Natural killer cell (primary cell): Measurements from ENCODE around the gene ARL5B. TPM values are rescaled to one million over a fixed set of nuclear protein-coding genes. Genes with fewer than 3 reads are reported as not detected.
A peak's percentile ranks its signal among the peaks of the same experiment; 100 is the strongest.

Experiments
- ATAC-seq, 3 donors: fragments of 150-1000 bp in 2 of 3; fragments of 200-7000 bp in 1 of 3; cut with Tn5 transposase; 1 replicate in 1 of 3; 2 replicates in 2 of 3; pipeline ENCODE4 v1.10.0; 2021; ENCODE audit warnings: mild to moderate bottlenecking in 2 of 3, moderate library complexity in 2 of 3
- DNase-seq, 2 donors: peaks; one replicate each; pipeline versions ENCODE4 v3.0.0 to v3.0.0-alpha.2; 2013 to 2021; ENCODE audit warnings: mixed read lengths in 1 of 2
- H3K27ac ChIP-seq: one replicate; pipeline ENCODE4 v1.5.1; 2013; ENCODE audit warnings: mild to moderate bottlenecking, low read length
- H3K27me3 ChIP-seq: one replicate; pipeline ENCODE4 v1.6.1; 2013; ENCODE audit warnings: low read length; ENCODE audit not compliant: control insufficient read depth, insufficient read depth
- H3K36me3 ChIP-seq: one replicate; pipeline ENCODE4 v1.6.1; 2013; ENCODE audit warnings: low read length; ENCODE audit not compliant: control insufficient read depth, insufficient read depth
- H3K4me1 ChIP-seq: one replicate; pipeline ENCODE4 v1.6.1; 2013; ENCODE audit warnings: low read length; ENCODE audit not compliant: control insufficient read depth, insufficient read depth
- H3K4me3 ChIP-seq: one replicate; pipeline ENCODE4 v1.5.1; 2013; ENCODE audit warnings: low read length
- H3K9me3 ChIP-seq: one replicate; pipeline ENCODE4 v1.6.1; 2013; ENCODE audit warnings: low read length; ENCODE audit not compliant: control insufficient read depth, insufficient read depth
- H3K27ac Mint-ChIP-seq, 2 donors: one replicate each; pipeline ENCODE4 v1.8.0; 2022; ENCODE audit warnings: mild to moderate bottlenecking in 2 of 2, mixed read lengths in 2 of 2, moderate library complexity in 1 of 2
- H3K27me3 Mint-ChIP-seq, 2 donors: one replicate each; pipeline ENCODE4 v1.8.0; 2022; ENCODE audit warnings: low read depth in 2 of 2, mixed read lengths in 2 of 2
- H3K36me3 Mint-ChIP-seq: one replicate; pipeline ENCODE4 v1.8.0; 2022; ENCODE audit warnings: mixed read lengths
- H3K4me1 Mint-ChIP-seq, 2 donors: one replicate each; pipeline ENCODE4 v1.8.0; 2022; ENCODE audit warnings: mixed read lengths in 2 of 2
- H3K4me3 Mint-ChIP-seq: one replicate; pipeline ENCODE4 v1.8.0; 2022; ENCODE audit warnings: mild to moderate bottlenecking, moderate library complexity, mixed read lengths
- H3K9me3 Mint-ChIP-seq, 2 donors: one replicate each; pipeline ENCODE4 v1.8.0; 2022; ENCODE audit warnings: mixed read lengths in 2 of 2
- CTCF ChIP-seq: fragments of 200-600 bp; IDR thresholded peaks from one replicate; pipeline ENCODE4 v1.8.0; 2022; ENCODE audit warnings: antibody characterized with exemption
- WGBS: methylation state at CpG from one replicate; pipeline ENCODE4 v1.1.7; 2013; ENCODE audit warnings: missing lambda C conversion rate; ENCODE audit not compliant: insufficient coverage; 5-methylcytosine and 5-hydroxymethylcytosine counted together
- intact Hi-C: fragments of 100-400 bp; cut with micrococcal nuclease; formaldehyde crosslinking; loops from one replicate; pipeline ENCODE4 v1.14.2; 2022
- total RNA-seq, 4 donors: library from RNA; stranded (reverse); fragments of 120-200 nt in 1 of 4; gene quantifications; one replicate each; pipeline versions ENCODE4 v1.2.3 to v1.2.4, GENCODE V29; 2013 to 2022

ARL5B gene
- total RNA-seq, 3 donors from 2014 or later (not counting 1 experiment from before 2014, with no cell fraction given) = 19.1 to 25.9 (median 20.8) TPM

- DNase-seq (no peak), ATAC-seq (no peak)
- Histone ChIP-seq H3K4me3 (no peak overlapping the region), H3K9me3 (no peaks in the 10 kb centered on the region), H3K4me1 (peaks cover 15% of the 10 kb centered on the region), H3K27me3 (no peaks in the 10 kb centered on the region), H3K36me3 (no peaks in the 10 kb centered on the region), H3K27ac (no peak overlapping the region)
- Mint-ChIP-seq H3K27me3 (no peaks in the 10 kb centered on the region), H3K36me3 (no peaks in the 10 kb centered on the region), H3K4me1 (peaks cover 41 to 56% of the 10 kb centered on the region in 2 donors), H3K27ac (peak overlapping the region; percentile 94 to 100), H3K9me3 (no peaks in the 10 kb centered on the region), H3K4me3 (peak overlapping the region; percentile 80)
- no peak for TF ChIP-seq CTCF
- WGBS = 91% methylated on average over 16 of the region's 19 CpGs
- intact Hi-C loops = no loop called here
These were observed 1.7 kb downstream of the ARL5B start for GRCh38 chr10:18660816-18661431.

GRCh38 chr10:18664841-18665478 lies 5.7 kb downstream of the ARL5B start:
- Histone ChIP-seq H3K4me1 (peaks cover 8% of the 10 kb centered on the region), H3K4me3 (no peak overlapping the region), H3K27me3 (no peaks in the 10 kb centered on the region), H3K9me3 (no peaks in the 10 kb centered on the region), H3K36me3 (peaks cover 3% of the 10 kb centered on the region), H3K27ac (no peak overlapping the region)
- H3K4me1 Mint-ChIP-seq = peaks cover 39 to 46% of the 10 kb centered on the region in 2 donors
- DNase-seq = no peak
- no peak for TF ChIP-seq CTCF
- H3K4me3 Mint-ChIP-seq = no peak overlapping the region
- no peaks in the 10 kb centered on the region for H3K9me3 Mint-ChIP-seq
- no peak overlapping the region for H3K27ac Mint-ChIP-seq
- ATAC-seq = no peak
- no peaks in the 10 kb centered on the region for H3K27me3 Mint-ChIP-seq
- no peaks in the 10 kb centered on the region for H3K36me3 Mint-ChIP-seq
- WGBS = 92% methylated on average over 2 of the region's 2 CpGs
- intact Hi-C loops = no loop called here

GRCh38 chr10:18665815-18666558 lies 6.8 kb downstream of the ARL5B start:
- no peaks in the 10 kb centered on the region for H3K36me3 Mint-ChIP-seq
- H3K27me3 Mint-ChIP-seq = no peaks in the 10 kb centered on the region
- no peak overlapping the region for H3K4me3 Mint-ChIP-seq
- peaks cover 10% of the 10 kb centered on the region for H3K36me3 ChIP-seq
- no peaks in the 10 kb centered on the region for H3K27me3 ChIP-seq
- no peaks in the 10 kb centered on the region for H3K9me3 Mint-ChIP-seq
- TF ChIP-seq CTCF = no peak
- no peak for ATAC-seq
- H3K27ac ChIP-seq = no peak overlapping the region
- H3K27ac Mint-ChIP-seq = no peak overlapping the region
- no peaks in the 10 kb centered on the region for H3K9me3 ChIP-seq
- no peak overlapping the region for H3K4me3 ChIP-seq
- H3K4me1 ChIP-seq = peaks cover 1% of the 10 kb centered on the region
- H3K4me1 Mint-ChIP-seq = peaks cover 32 to 39% of the 10 kb centered on the region in 2 donors
- DNase-seq = no peak
- WGBS = 89% methylated on average over 3 of the region's 3 CpGs
- intact Hi-C loops = no loop called here
